SK-N-SH (cell line): ENCODE measurements around the gene CYP27B1. TPM values are rescaled to one million over a fixed set of nuclear protein-coding genes. Genes with fewer than 3 reads are reported as not detected.

Source experiments
- CTCF ChIA-PET: fragments of 300-600, 350-600 bp; formaldehyde crosslinking; extraction: SDS; loops from one replicate; lab custom pipeline; 2021; lab: Yijun Ruan, JAX
- POLR2A ChIA-PET: fragments of 350-600 bp; sonication (Branson Sonifier 250); formaldehyde crosslinking; extraction: SDS; loops from one replicate; lab custom pipeline; 2020; ENCODE audit warnings: antibody characterized with exemption, inconsistent platforms; lab: Yijun Ruan, JAX
- DNase-seq: peaks from one replicate; pipeline ENCODE4 v3.0.0; 2012
- H2AFZ ChIP-seq: fragments of 200-600 bp; sonication (generic); 2 replicates; pipeline ENCODE4 v1.8.1; 2016; ENCODE audit warnings: antibody characterized with exemption, mild to moderate bottlenecking, low read depth
- H3F3A ChIP-seq: fragments of 200-600 bp; sonication (generic); replicated peaks from 2 replicates; pipeline ENCODE3; 2016; ENCODE audit warnings: antibody characterized with exemption, mild to moderate bottlenecking; ENCODE audit not compliant: insufficient read depth
- H3K27ac ChIP-seq, 2 experiments: fragments of 200-500 bp in 1 of 2; fragments of 200-600 bp in 1 of 2; sonication (Bioruptor generic) in 1 of 2; sonication (generic), shearing (Covaris generic) in 1 of 2; 2 replicates each; pipeline versions ENCODE4 v1.5.1 to v1.6.1; 2014 to 2016; ENCODE audit warnings: low read depth in 2 of 2, inconsistent platforms in 1 of 2, low read length in 1 of 2, mild to moderate bottlenecking in 1 of 2, mixed read lengths in 1 of 2
- H3K27me3 ChIP-seq: fragments of 200-600 bp; sonication (generic), shearing (Covaris generic); 2 replicates; pipeline ENCODE4 v1.6.1; 2016; ENCODE audit warnings: mixed run types; ENCODE audit not compliant: insufficient read depth
- H3K36me3 ChIP-seq, 2 experiments: fragments of 200-500 bp in 1 of 2; fragments of 200-600 bp in 1 of 2; sonication (Bioruptor generic) in 1 of 2; sonication (generic) in 1 of 2; replicated peaks in 1 of 2; 2 replicates each; pipeline versions ENCODE3 to v1.5.1; 2014 to 2016; ENCODE audit warnings: low read length in 1 of 2, mild to moderate bottlenecking in 1 of 2; ENCODE audit not compliant: insufficient read depth in 2 of 2, control insufficient read depth in 1 of 2
- H3K4me1 ChIP-seq, 2 experiments: fragments of 200-500 bp in 1 of 2; fragments of 200-600 bp in 1 of 2; sonication (Bioruptor generic) in 1 of 2; sonication (generic), shearing (Covaris generic) in 1 of 2; 2 replicates each; pipeline versions ENCODE4 v1.5.1 to v1.6.1; 2014 to 2016; ENCODE audit warnings: low read depth in 1 of 2, low read length in 1 of 2, mixed run types in 1 of 2; ENCODE audit not compliant: insufficient read depth in 2 of 2, control insufficient read depth in 1 of 2
- H3K4me2 ChIP-seq: fragments of 200-600 bp; sonication (generic), shearing (Covaris generic); 2 replicates; pipeline ENCODE4 v1.6.1; 2017; ENCODE audit warnings: mixed run types
- H3K4me3 ChIP-seq, 2 experiments: fragments of 200-500 bp in 1 of 2; fragments of 200-600 bp in 1 of 2; sonication (Bioruptor generic) in 1 of 2; sonication (generic), shearing (Covaris generic) in 1 of 2; 2 replicates each; pipeline versions ENCODE4 v1.5.1 to v1.8.1; 2014 to 2016; ENCODE audit warnings: low read depth in 2 of 2, inconsistent platforms in 1 of 2, low read length in 1 of 2, mild to moderate bottlenecking in 1 of 2, mixed read lengths in 1 of 2, moderate library complexity in 1 of 2
- H3K79me2 ChIP-seq: fragments of 200-600 bp; sonication (generic); 2 replicates; pipeline ENCODE4 v1.8.1; 2017; ENCODE audit warnings: mild to moderate bottlenecking; ENCODE audit not compliant: insufficient read depth
- H3K9ac ChIP-seq: fragments of 200-600 bp; sonication (generic); 2 replicates; pipeline ENCODE4 v1.6.1; 2017; ENCODE audit warnings: mixed run types
- H3K9me2 ChIP-seq: fragments of 200-600 bp; sonication (generic); 2 replicates; pipeline ENCODE4 v1.6.1; 2017; ENCODE audit warnings: mixed run types
- H3K9me3 ChIP-seq: fragments of 200-600 bp; sonication (generic); 2 replicates; pipeline ENCODE4 v1.6.1; 2017; ENCODE audit warnings: mixed run types, mild to moderate bottlenecking, moderate library complexity
- H4K20me1 ChIP-seq: fragments of 200-600 bp; sonication (generic); 2 replicates; pipeline ENCODE4 v1.6.1; 2017; ENCODE audit warnings: mild to moderate bottlenecking, mixed run types; ENCODE audit not compliant: insufficient read depth
- CHD2 ChIP-seq: fragments of 150-350 bp; IDR thresholded peaks from 2 replicates; pipeline ENCODE4 v1.6.1; 2018; ENCODE audit warnings: low read length; ENCODE audit not compliant: partially characterized antibody
- EP300 ChIP-seq, 2 experiments: IDR thresholded peaks; 2 replicates each; pipeline versions ENCODE4 v1.4.0 to v1.6.1; 2012; ENCODE audit warnings: borderline replicate concordance in 1 of 2, low read depth in 1 of 2, low read length in 1 of 2
- EZH2phosphoT487 ChIP-seq: fragments of 200-600 bp; sonication (generic); IDR thresholded peaks from 2 replicates; pipeline ENCODE4 v1.6.1; 2017; ENCODE audit warnings: low read depth, mixed run types, mild to moderate bottlenecking, antibody characterized with exemption, moderate library complexity, borderline replicate concordance
- FOXM1 ChIP-seq: IDR thresholded peaks from 2 replicates; pipeline ENCODE4 v1.4.0; 2012; ENCODE audit warnings: low read depth, mild to moderate bottlenecking
- GATA2 ChIP-seq: sonication (generic); formaldehyde crosslinking; IDR thresholded peaks from 2 replicates; pipeline ENCODE4 v1.5.0; 2020; ENCODE audit warnings: mild to moderate bottlenecking, missing genetic modification reagents
- JUND ChIP-seq: IDR thresholded peaks from 2 replicates; pipeline ENCODE4 v1.4.0; 2012
- MXI1 ChIP-seq: IDR thresholded peaks from 2 replicates; pipeline ENCODE4 v1.6.1; 2012; ENCODE audit warnings: mild to moderate bottlenecking, low read depth, low read length, improper control_type of control experiment
- NRF1 ChIP-seq: IDR thresholded peaks from 2 replicates; pipeline ENCODE4 v1.6.1; 2012; ENCODE audit warnings: low read depth, mild to moderate bottlenecking, low read length
- RAD21 ChIP-seq: IDR thresholded peaks from 2 replicates; pipeline ENCODE4 v1.6.1; 2012; ENCODE audit warnings: mild to moderate bottlenecking, low read length
- RCOR1 ChIP-seq: fragments of 150-350 bp; IDR thresholded peaks from 2 replicates; pipeline ENCODE4 v1.6.1; 2017; ENCODE audit warnings: antibody characterized with exemption, low read length
- REST ChIP-seq: IDR thresholded peaks from 2 replicates; pipeline ENCODE4 v1.6.1; 2012; ENCODE audit warnings: mild to moderate bottlenecking, low read depth, low read length, moderate library complexity
- RFX5 ChIP-seq: IDR thresholded peaks from 2 replicates; pipeline ENCODE4 v1.6.1; 2012; ENCODE audit warnings: mild to moderate bottlenecking, improper control_type of control experiment, low read length
- SIN3A ChIP-seq: IDR thresholded peaks from 2 replicates; pipeline ENCODE4 v1.6.1; 2012; ENCODE audit warnings: low read depth, mild to moderate bottlenecking, low read length, moderate library complexity, borderline replicate concordance
- SMC3 ChIP-seq: IDR thresholded peaks from 2 replicates; pipeline ENCODE4 v1.6.1; 2012; ENCODE audit warnings: low read depth, low read length, improper control_type of control experiment
- TAF1 ChIP-seq: IDR thresholded peaks from 2 replicates; pipeline ENCODE4 v1.6.1; 2012; ENCODE audit warnings: low read depth, mild to moderate bottlenecking, low read length, moderate library complexity, borderline replicate concordance
- YY1 ChIP-seq: IDR thresholded peaks from 2 replicates; pipeline ENCODE4 v1.4.0; 2012; ENCODE audit warnings: low read depth, mild to moderate bottlenecking
- WGBS: methylation state at CpG from one replicate; pipeline ENCODE4 v1.1.6; 2017; ENCODE audit warnings: low lambda C conversion rate; 5-methylcytosine and 5-hydroxymethylcytosine counted together
- polyA plus RNA-seq, 3 experiments: library from polyadenylated mRNA; depleted of rRNA; stranded (reverse); fragments of >200 nt; gene quantifications; 2 replicates each; pipeline ENCODE4 v1.2.3, GENCODE V29; 2012
- TF ChIP-seq, protein P1 (sequence below): fragments of 200-600 bp; sonication (generic); IDR thresholded peaks from 2 replicates; pipeline ENCODE4 v1.6.1; 2017; ENCODE audit warnings: antibody characterized with exemption, mild to moderate bottlenecking, moderate library complexity
- TF ChIP-seq, protein P2 (sequence below): IDR thresholded peaks from 2 replicates; pipeline ENCODE4 v1.4.0; 2012; ENCODE audit warnings: low read depth, borderline replicate concordance
- TF ChIP-seq, protein P3 (sequence below): IDR thresholded peaks from 2 replicates; pipeline ENCODE4 v1.4.0; 2012; ENCODE audit warnings: low read depth, borderline replicate concordance

Gene CYP27B1
- polyA plus RNA-seq, 1 of the 3 experiments (the other 2 are of a cell fraction), result 1.7 TPM

DNA sequence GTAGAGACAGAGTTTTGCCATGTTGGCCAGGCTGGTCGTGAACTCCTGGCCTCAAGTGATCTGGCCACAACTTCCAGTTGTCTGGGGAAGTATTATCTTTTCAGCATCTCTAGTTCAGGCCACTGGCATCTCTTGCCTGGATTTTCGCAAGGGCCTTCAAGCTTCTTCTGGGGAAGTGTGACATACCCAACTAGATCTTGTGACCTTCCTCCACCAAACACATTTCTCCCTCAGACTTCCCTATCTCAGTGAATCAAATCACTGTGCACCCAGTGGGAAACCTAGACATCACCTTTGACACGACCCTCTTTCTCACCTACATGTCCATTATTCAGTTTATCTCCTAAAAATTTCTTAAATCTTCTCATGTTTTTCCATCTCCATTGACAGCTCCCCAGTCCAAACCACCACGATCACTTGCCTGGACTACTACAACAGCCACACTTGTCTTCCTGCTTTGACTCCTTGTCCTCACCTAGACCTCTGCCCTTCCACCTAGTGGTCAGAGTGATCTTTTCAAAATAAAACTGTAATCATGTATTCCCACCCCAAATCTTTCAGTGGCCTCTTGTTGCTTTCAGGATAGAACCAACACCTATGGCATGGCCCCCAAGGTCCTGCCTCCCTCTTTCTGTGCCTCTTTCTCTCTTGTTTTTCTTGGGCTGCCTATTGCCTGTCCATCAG, 8.8 kb upstream of the CYP27B1 start:
- no peaks in the 10 kb centered on the region for H3K9me3 ChIP-seq
- no peak overlapping the region for H3K27ac ChIP-seq
- peaks cover 3 to 11% of the 10 kb centered on the region in 2 experiments; a peak in 1 of 4 replicates for H3K4me1 ChIP-seq
- H3K79me2 ChIP-seq, result peaks cover 26% of the 10 kb centered on the region
- H3K36me3 ChIP-seq, result peaks cover 7 to 8% of the 10 kb centered on the region in 2 experiments
- POLR2A ChIA-PET, result no interaction called here
- H4K20me1 ChIP-seq, result no peaks in the 10 kb centered on the region
- no peak overlapping the region for H3K4me3 ChIP-seq
- no peak overlapping the region for H2AFZ ChIP-seq
- CTCF ChIA-PET, result interaction anchor here (0.7 to 2.3 kb wide), 4 partner anchors 19 to 145 kb away, joined by 3 to 7 read pairs (median 3); no protein-coding TSS in a partner anchor
- H3K9me2 ChIP-seq, result no peaks in the 10 kb centered on the region
- H3K4me2 ChIP-seq, result no peak overlapping the region
- TF ChIP-seq SIN3A (no peak), GATA2 (CRISPR knock-in tag) (no peak), JUND (no peak), SMC3 (no peak), EZH2phosphoT487 (no peak)
- TF ChIP-seq, protein P1, sequence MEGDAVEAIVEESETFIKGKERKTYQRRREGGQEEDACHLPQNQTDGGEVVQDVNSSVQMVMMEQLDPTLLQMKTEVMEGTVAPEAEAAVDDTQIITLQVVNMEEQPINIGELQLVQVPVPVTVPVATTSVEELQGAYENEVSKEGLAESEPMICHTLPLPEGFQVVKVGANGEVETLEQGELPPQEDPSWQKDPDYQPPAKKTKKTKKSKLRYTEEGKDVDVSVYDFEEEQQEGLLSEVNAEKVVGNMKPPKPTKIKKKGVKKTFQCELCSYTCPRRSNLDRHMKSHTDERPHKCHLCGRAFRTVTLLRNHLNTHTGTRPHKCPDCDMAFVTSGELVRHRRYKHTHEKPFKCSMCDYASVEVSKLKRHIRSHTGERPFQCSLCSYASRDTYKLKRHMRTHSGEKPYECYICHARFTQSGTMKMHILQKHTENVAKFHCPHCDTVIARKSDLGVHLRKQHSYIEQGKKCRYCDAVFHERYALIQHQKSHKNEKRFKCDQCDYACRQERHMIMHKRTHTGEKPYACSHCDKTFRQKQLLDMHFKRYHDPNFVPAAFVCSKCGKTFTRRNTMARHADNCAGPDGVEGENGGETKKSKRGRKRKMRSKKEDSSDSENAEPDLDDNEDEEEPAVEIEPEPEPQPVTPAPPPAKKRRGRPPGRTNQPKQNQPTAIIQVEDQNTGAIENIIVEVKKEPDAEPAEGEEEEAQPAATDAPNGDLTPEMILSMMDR, result peak; percentile 16; the same call in 1 of the 2 replicates
- TF ChIP-seq, protein P2, sequence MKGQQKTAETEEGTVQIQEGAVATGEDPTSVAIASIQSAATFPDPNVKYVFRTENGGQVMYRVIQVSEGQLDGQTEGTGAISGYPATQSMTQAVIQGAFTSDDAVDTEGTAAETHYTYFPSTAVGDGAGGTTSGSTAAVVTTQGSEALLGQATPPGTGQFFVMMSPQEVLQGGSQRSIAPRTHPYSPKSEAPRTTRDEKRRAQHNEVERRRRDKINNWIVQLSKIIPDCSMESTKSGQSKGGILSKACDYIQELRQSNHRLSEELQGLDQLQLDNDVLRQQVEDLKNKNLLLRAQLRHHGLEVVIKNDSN, result no peak
- H3K27me3 ChIP-seq, result no peaks in the 10 kb centered on the region
- no peak overlapping the region for H3K9ac ChIP-seq
- 93% methylated on average over 4 of the region's 4 CpGs for WGBS
- no peak for DNase-seq
- peaks cover 6% of the 10 kb centered on the region for H3F3A ChIP-seq

DNA sequence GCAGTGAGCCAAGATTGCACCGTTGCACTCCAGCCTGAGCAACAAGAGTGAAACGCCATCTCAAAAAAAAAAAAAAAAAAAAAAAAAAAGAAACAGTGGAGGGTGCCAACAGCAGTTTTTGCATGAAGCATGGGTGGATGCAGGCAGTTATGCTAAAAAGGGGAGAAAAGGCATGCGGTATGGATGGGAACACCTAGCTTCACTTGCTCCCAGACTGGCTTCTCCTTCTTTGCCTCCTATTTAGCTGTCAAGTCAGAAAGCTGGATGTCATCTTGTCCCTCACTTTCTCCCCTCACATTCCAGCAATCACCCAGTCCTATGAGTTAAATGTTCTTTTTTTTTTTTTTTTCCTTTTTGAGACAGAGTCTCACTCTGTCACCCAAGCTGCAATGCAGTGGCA, 8.2 kb upstream of the CYP27B1 start:
- no peak overlapping the region for H3K4me3 ChIP-seq
- H3K36me3 ChIP-seq, result peaks cover 2 to 4% of the 10 kb centered on the region in 2 experiments
- H3K4me1 ChIP-seq, result peaks cover 3 to 12% of the 10 kb centered on the region in 2 experiments; a peak in 1 of 4 replicates
- H3K4me2 ChIP-seq, result no peak overlapping the region
- DNase-seq, result no peak
- H2AFZ ChIP-seq, result no peak overlapping the region
- no peaks in the 10 kb centered on the region for H3K9me2 ChIP-seq
- no peaks in the 10 kb centered on the region for H4K20me1 ChIP-seq
- ChIA-PET CTCF (interaction anchor here (1.2 to 2.3 kb wide), 2 partner anchors 18 to 19 kb away, joined by 3 to 7 read pairs; no protein-coding TSS in a partner anchor), POLR2A (no interaction called here)
- no peak overlapping the region for H3K9ac ChIP-seq
- H3K27me3 ChIP-seq, result no peaks in the 10 kb centered on the region
- H3F3A ChIP-seq, result peaks cover 3% of the 10 kb centered on the region
- H3K27ac ChIP-seq, result no peak overlapping the region
- H3K79me2 ChIP-seq, result peaks cover 32% of the 10 kb centered on the region
- 90% methylated on average over 3 of the region's 3 CpGs for WGBS
- no peaks in the 10 kb centered on the region for H3K9me3 ChIP-seq
- TF ChIP-seq RCOR1 (no peak), EP300 (IDR thresholded peaks at IDR 0.05; ENCODE audit: borderline replicate concordance in 1 of 2, low read depth in 1 of 2, low read length in 1 of 2) (no peak), RFX5 (no peak), REST (no peak), NRF1 (no peak), MXI1 (no peak), TAF1 (no peak), YY1 (no peak), CHD2 (no peak), RAD21 (no peak), EZH2phosphoT487 (no peak), FOXM1 (no peak)
- TF ChIP-seq, protein P3, sequence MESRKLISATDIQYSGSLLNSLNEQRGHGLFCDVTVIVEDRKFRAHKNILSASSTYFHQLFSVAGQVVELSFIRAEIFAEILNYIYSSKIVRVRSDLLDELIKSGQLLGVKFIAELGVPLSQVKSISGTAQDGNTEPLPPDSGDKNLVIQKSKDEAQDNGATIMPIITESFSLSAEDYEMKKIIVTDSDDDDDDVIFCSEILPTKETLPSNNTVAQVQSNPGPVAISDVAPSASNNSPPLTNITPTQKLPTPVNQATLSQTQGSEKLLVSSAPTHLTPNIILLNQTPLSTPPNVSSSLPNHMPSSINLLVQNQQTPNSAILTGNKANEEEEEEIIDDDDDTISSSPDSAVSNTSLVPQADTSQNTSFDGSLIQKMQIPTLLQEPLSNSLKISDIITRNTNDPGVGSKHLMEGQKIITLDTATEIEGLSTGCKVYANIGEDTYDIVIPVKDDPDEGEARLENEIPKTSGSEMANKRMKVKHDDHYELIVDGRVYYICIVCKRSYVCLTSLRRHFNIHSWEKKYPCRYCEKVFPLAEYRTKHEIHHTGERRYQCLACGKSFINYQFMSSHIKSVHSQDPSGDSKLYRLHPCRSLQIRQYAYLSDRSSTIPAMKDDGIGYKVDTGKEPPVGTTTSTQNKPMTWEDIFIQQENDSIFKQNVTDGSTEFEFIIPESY, result no peak
